ENCODE measurements around the gene TRAF2. TPM values are rescaled to one million over a fixed set of nuclear protein-coding genes. Genes with fewer than 3 reads are reported as not detected.

Gene TRAF2
- total RNA-seq, 3 donors from 2014 or later, result 3.4 to 8.9 (median 8.5) TPM

- no peak overlapping the region for H3K4me3 ChIP-seq
- no peaks in the 10 kb centered on the region for H3K27me3 ChIP-seq
- no peaks in the 10 kb centered on the region for H3K36me3 ChIP-seq
- peak overlapping the region; percentile 91 to 93 for H3K27ac ChIP-seq
- H3K4me1 ChIP-seq, result peaks cover 11 to 23% of the 10 kb centered on the region in 2 donors
- TF ChIP-seq POLR2AphosphoS5 (IDR thresholded peaks at IDR 0.05) (peak in 1 of 3 donors; percentile 23), CTCF (IDR thresholded peaks at IDR 0.05) (no peak), POLR2A (IDR thresholded peaks at IDR 0.05) (no peak)
- DNase-seq (ENCODE audit: low spot score in 2 of 2), result peak in 1 of 2 donors; percentile 27
- intact Hi-C loops (cut with DNase I; ENCODE audit: low total_unique reads), result no loop called here
- no peaks in the 10 kb centered on the region for H3K9me3 ChIP-seq
Measured at GRCh38 chr9:136903041-136903554, 16.8 kb downstream of the TRAF2 start.

GRCh38 chr9:136906266-136906665 lies 19.9 kb downstream of the TRAF2 start:
- TF ChIP-seq POLR2A (IDR thresholded peaks at IDR 0.05) (no peak), POLR2AphosphoS5 (IDR thresholded peaks at IDR 0.05) (no peak), CTCF (IDR thresholded peaks at IDR 0.05) (no peak)
- Histone ChIP-seq H3K27ac (peak overlapping the region; percentile 1 to 65), H3K36me3 (no peaks in the 10 kb centered on the region), H3K4me3 (no peak overlapping the region), H3K9me3 (no peaks in the 10 kb centered on the region), H3K27me3 (no peaks in the 10 kb centered on the region), H3K4me1 (peaks cover 11 to 18% of the 10 kb centered on the region in 2 donors)
- intact Hi-C loops (cut with DNase I; ENCODE audit: low total_unique reads), result no loop called here
- no peak for DNase-seq (ENCODE audit: low spot score in 2 of 2)

GRCh38 chr9:136907011-136907914 lies 20.9 kb downstream of the TRAF2 start:
- no peak for DNase-seq (ENCODE audit: low spot score in 2 of 2)
- Histone ChIP-seq H3K27me3 (no peaks in the 10 kb centered on the region), H3K27ac (peak overlapping the region in 1 of 2 donors; percentile 65), H3K4me3 (no peak overlapping the region), H3K9me3 (no peaks in the 10 kb centered on the region), H3K36me3 (no peaks in the 10 kb centered on the region), H3K4me1 (peaks cover under 1 to 9% of the 10 kb centered on the region in 2 donors)
- TF ChIP-seq POLR2A (IDR thresholded peaks at IDR 0.05) (no peak), POLR2AphosphoS5 (IDR thresholded peaks at IDR 0.05) (no peak), CTCF (IDR thresholded peaks at IDR 0.05) (no peak)
- intact Hi-C loops (cut with DNase I; ENCODE audit: low total_unique reads), result no loop called here

- intact Hi-C loops (cut with DNase I; ENCODE audit: low total_unique reads), result no loop called here
- no peaks in the 10 kb centered on the region for H3K36me3 ChIP-seq
- no peak overlapping the region for H3K27ac ChIP-seq
- no peak for TF ChIP-seq POLR2AphosphoS5 (IDR thresholded peaks at IDR 0.05)
- TF ChIP-seq CTCF (IDR thresholded peaks at IDR 0.05), result no peak
- no peak for TF ChIP-seq POLR2A (IDR thresholded peaks at IDR 0.05)
- no peaks in the 10 kb centered on the region for H3K9me3 ChIP-seq
- H3K4me3 ChIP-seq, result no peak overlapping the region
- H3K27me3 ChIP-seq, result no peaks in the 10 kb centered on the region
- DNase-seq (ENCODE audit: low spot score in 2 of 2), result no peak
- H3K4me1 ChIP-seq, result no peaks in the 10 kb centered on the region
Measured at GRCh38 chr9:136910197-136910900, 24.0 kb downstream of the TRAF2 start.

- no peaks in the 10 kb centered on the region for H3K36me3 ChIP-seq
- no peak overlapping the region for H3K27ac ChIP-seq
- H3K4me3 ChIP-seq, result no peak overlapping the region
- no peak for TF ChIP-seq CTCF (IDR thresholded peaks at IDR 0.05)
- no peak for TF ChIP-seq POLR2A (IDR thresholded peaks at IDR 0.05)
- no peak for TF ChIP-seq POLR2AphosphoS5 (IDR thresholded peaks at IDR 0.05)
- H3K4me1 ChIP-seq, result no peaks in the 10 kb centered on the region
- H3K9me3 ChIP-seq, result no peaks in the 10 kb centered on the region
- no peak for DNase-seq (ENCODE audit: low spot score in 2 of 2)
- intact Hi-C loops (cut with DNase I; ENCODE audit: low total_unique reads), result no loop called here
- no peaks in the 10 kb centered on the region for H3K27me3 ChIP-seq
Measured at GRCh38 chr9:136910901-136911245, 24.6 kb downstream of the TRAF2 start.
